Osteocyte (in vitro differentiated cells): ENCODE data around the gene CNOT6L. TPM values are rescaled to one million over a fixed set of nuclear protein-coding genes. Genes with fewer than 3 reads are reported as not detected.

Experiments
- DNase-seq: peaks from one replicate; pipeline ENCODE4 v3.0.0; 2021; ENCODE audit warnings: mixed read lengths; ENCODE audit not compliant: unreplicated experiment; ENCODE audit errors: extremely low spot score
- H3K27ac Mint-ChIP-seq: one replicate; pipeline ENCODE4 v1.8.0; 2021; ENCODE audit warnings: mild to moderate bottlenecking, mixed read lengths; ENCODE audit not compliant: unreplicated experiment
- H3K27me3 Mint-ChIP-seq: one replicate; pipeline ENCODE4 v1.8.0; 2021; ENCODE audit warnings: mixed read lengths; ENCODE audit not compliant: unreplicated experiment
- H3K36me3 Mint-ChIP-seq: one replicate; pipeline ENCODE4 v1.8.0; 2021; ENCODE audit warnings: mixed read lengths; ENCODE audit not compliant: unreplicated experiment
- H3K4me1 Mint-ChIP-seq: one replicate; pipeline ENCODE4 v1.8.0; 2021; ENCODE audit warnings: mixed read lengths; ENCODE audit not compliant: unreplicated experiment
- H3K4me3 Mint-ChIP-seq: one replicate; pipeline ENCODE4 v1.8.0; 2021; ENCODE audit warnings: mild to moderate bottlenecking, moderate library complexity, mixed read lengths; ENCODE audit not compliant: unreplicated experiment
- H3K9me3 Mint-ChIP-seq: one replicate; pipeline ENCODE4 v1.8.0; 2021; ENCODE audit warnings: mixed read lengths; ENCODE audit not compliant: unreplicated experiment
- total RNA-seq: library from RNA; stranded (reverse); gene quantifications from 2 replicates; pipeline ENCODE4 v1.2.1, GENCODE V29; 2021
- TF ChIP-seq, protein P1 (sequence below): fragments of 200-600 bp; sonication (generic); IDR thresholded peaks from 2 replicates; pipeline ENCODE4 v1.5.0; 2021; ENCODE audit warnings: antibody characterized with exemption, mild to moderate bottlenecking, moderate library complexity

Gene CNOT6L
- total RNA-seq, 1 donor from 2014 or later: 28.6 TPM

DNA sequence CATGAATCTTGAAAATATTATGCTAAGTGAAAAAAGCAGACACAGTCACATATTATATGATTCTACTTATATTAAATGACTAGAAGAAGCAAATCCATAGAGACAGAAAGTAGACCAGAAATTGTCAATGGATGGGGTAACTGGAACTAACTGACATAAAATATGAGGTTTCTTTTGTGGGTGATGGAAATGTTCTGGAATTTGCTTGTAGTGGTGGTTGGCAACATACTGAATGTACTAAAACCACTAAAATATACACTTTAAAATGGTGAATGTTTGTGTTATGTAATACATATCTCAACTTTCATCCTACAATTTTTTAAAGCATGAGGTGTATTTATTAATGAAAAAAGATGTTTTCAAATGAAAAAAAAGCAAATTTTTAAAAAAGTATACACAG, 14.7 kb downstream of the CNOT6L start:
- Mint-ChIP-seq H3K27ac (no peak overlapping the region), H3K4me3 (no peak overlapping the region), H3K9me3 (no peaks in the 10 kb centered on the region), H3K27me3 (no peaks in the 10 kb centered on the region), H3K4me1 (peaks cover 24% of the 10 kb centered on the region), H3K36me3 (no peaks in the 10 kb centered on the region)
- TF ChIP-seq, protein P1, sequence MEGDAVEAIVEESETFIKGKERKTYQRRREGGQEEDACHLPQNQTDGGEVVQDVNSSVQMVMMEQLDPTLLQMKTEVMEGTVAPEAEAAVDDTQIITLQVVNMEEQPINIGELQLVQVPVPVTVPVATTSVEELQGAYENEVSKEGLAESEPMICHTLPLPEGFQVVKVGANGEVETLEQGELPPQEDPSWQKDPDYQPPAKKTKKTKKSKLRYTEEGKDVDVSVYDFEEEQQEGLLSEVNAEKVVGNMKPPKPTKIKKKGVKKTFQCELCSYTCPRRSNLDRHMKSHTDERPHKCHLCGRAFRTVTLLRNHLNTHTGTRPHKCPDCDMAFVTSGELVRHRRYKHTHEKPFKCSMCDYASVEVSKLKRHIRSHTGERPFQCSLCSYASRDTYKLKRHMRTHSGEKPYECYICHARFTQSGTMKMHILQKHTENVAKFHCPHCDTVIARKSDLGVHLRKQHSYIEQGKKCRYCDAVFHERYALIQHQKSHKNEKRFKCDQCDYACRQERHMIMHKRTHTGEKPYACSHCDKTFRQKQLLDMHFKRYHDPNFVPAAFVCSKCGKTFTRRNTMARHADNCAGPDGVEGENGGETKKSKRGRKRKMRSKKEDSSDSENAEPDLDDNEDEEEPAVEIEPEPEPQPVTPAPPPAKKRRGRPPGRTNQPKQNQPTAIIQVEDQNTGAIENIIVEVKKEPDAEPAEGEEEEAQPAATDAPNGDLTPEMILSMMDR: no peak
- DNase-seq: no peak

DNA sequence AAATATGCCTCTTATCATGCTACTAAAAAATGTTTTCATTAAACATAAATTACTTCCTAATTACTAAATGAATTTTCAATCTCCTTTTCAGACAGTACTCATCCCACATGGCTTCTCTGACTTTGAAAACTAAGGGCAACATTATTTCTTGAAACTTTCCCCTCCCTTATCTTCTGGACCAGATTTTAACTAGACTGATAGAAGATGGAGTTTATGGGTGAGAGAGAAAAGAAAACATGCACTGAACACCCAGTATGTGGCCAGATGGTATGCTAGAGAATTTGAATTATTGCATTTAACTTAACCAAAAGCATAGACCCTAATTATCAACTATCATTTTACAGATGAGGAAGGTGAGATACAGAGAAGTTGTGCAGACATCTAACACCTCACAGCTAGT, 16.8 kb downstream of the CNOT6L start:
- H3K27me3 Mint-ChIP-seq: no peaks in the 10 kb centered on the region
- H3K4me1 Mint-ChIP-seq: peaks cover 30% of the 10 kb centered on the region
- DNase-seq: no peak
- TF ChIP-seq, protein P1: no peak
- no peaks in the 10 kb centered on the region for H3K9me3 Mint-ChIP-seq
- H3K4me3 Mint-ChIP-seq: no peak overlapping the region
- no peaks in the 10 kb centered on the region for H3K36me3 Mint-ChIP-seq
- no peak overlapping the region for H3K27ac Mint-ChIP-seq

DNA sequence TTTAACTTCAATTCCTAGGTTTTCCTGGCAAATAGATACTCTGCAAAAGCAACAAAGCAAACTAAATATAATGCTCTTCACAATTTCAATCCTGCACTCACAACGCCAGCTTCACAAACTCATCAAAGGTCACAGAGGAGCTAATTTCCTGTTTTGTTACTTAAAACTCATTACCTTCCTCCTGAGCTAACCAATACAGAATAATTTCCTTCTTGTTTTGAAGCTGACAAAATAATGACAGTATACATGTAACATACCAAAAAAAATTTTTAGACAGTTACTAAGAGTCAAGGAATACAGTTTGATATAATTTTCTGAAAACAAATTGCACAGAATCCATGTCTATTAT, 17.9 kb downstream of the CNOT6L start:
- TF ChIP-seq, protein P1: no peak
- no peak for DNase-seq
- peaks cover 30% of the 10 kb centered on the region for H3K4me1 Mint-ChIP-seq
- H3K36me3 Mint-ChIP-seq: no peaks in the 10 kb centered on the region
- H3K27ac Mint-ChIP-seq: no peak overlapping the region
- no peaks in the 10 kb centered on the region for H3K9me3 Mint-ChIP-seq
- H3K4me3 Mint-ChIP-seq: no peak overlapping the region
- H3K27me3 Mint-ChIP-seq: no peaks in the 10 kb centered on the region

DNA sequence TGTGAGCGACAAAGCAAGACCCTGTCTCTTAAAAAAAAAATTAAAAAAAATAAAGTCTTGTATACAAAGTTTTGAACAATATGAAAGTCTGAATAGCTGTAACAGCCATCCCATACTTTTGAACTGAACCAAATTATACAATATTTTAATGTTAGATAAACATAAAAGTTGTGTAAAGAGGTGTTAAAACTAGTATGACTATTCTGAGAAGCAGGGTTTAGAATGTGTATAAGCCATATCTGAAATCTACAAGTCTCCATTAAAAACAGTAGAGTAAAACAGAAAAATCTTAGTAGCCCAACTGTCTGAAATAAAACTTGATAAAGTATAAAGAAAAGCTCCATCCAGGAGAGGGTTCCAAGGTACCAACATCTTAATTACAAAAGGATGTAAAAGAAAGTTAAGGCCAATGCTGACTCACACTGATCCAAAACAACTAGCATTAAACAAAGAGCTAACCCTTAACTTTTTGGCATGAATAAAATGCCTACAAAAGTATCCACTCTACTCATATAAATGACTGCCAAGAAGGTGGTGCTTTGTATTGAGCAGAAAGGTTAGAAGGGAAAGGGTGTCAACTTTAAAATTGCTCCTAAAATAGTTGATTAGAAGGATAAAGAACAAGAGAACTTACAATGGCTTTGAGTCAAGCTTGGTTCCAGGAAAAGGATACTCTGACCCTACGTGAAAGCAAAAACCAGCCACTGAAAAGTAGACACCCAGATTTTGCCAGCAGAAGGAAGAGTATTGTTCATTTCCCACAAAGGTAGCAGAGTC, 18.5 kb downstream of the CNOT6L start:
- H3K27ac Mint-ChIP-seq: no peak overlapping the region
- H3K4me1 Mint-ChIP-seq: peaks cover 30% of the 10 kb centered on the region
- no peaks in the 10 kb centered on the region for H3K36me3 Mint-ChIP-seq
- no peak for DNase-seq
- H3K27me3 Mint-ChIP-seq: no peaks in the 10 kb centered on the region
- TF ChIP-seq, protein P1: no peak
- no peaks in the 10 kb centered on the region for H3K9me3 Mint-ChIP-seq
- H3K4me3 Mint-ChIP-seq: no peak overlapping the region

DNA sequence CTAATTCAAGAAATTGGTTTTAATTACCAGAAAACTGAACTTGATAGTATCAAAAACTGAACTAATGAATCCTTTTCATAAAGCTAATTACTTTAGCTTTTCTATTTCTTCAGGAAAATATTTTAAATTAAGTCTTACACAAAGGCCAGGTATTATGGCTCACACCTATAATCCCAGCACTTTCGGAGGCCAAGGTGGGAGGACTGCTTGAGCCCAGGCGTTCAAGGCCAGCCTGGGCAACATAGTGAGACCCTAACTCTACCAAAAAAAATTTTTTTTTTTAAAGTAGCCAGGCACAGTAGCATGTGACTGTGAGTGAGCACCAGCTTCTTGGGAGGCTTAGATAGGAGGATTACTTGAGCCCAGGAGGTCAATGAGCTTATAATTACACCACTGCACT, 19.1 kb downstream of the CNOT6L start:
- Mint-ChIP-seq H3K9me3 (no peaks in the 10 kb centered on the region), H3K36me3 (peaks cover 2% of the 10 kb centered on the region), H3K27me3 (no peaks in the 10 kb centered on the region), H3K27ac (no peak overlapping the region), H3K4me1 (peaks cover 32% of the 10 kb centered on the region), H3K4me3 (no peak overlapping the region)
- no peak for DNase-seq
- TF ChIP-seq, protein P1: no peak
